ENCODE results near the gene PCNX2. TPM values are rescaled to one million over a fixed set of nuclear protein-coding genes. Genes with fewer than 3 reads are reported as not detected.

PCNX2 gene
- total and polyA plus RNA-seq, 2 donors (not counting 3 experiments of a cell fraction or from before 2014, with no cell fraction given) = 6.6 to 11.0 TPM

- no peak overlapping the region for H3K4me3 ChIP-seq (replicated peaks in 1 of 3; ENCODE audit: insufficient read depth in 1 of 3, low read depth in 1 of 3, low read length in 3 of 3)
- CTCF ChIA-PET = interaction anchor here (0.8 kb wide), 1 partner anchor 39 kb away, joined by 3 read pairs; no protein-coding TSS in a partner anchor
- H3K9me3 ChIP-seq (replicated peaks; ENCODE audit: control insufficient read depth, insufficient read depth, low read length) = no peaks in the 10 kb centered on the region
- H3K27ac ChIP-seq (ENCODE audit: insufficient read depth, low read depth, low read length) = no peak overlapping the region
- no peaks in the 10 kb centered on the region for H3K4me1 ChIP-seq (ENCODE audit: control insufficient read depth, extremely low read depth, insufficient read depth, low read length)
- POLR2A ChIA-PET = no interaction called here
- BruUV-seq (replicated peaks) = no TSS peak
- dilution Hi-C loops (cut with MboI; ENCODE audit: extremely low pct_ligation_motif_present, low sequenced_read_pairs) (no loop called here), intact Hi-C loops (cut with micrococcal nuclease) (no loop called here)
- FAIRE-seq (no peak), DNase-seq (ENCODE audit: low read depth, low spot score) (no peak)
- no peak overlapping the region for H3K9ac ChIP-seq (replicated peaks; ENCODE audit: extremely low read depth, insufficient read depth, low read length)
- no peak overlapping the region for H2AFZ ChIP-seq (ENCODE audit: low read depth, low read length)
- no peaks in the 10 kb centered on the region for H3K27me3 ChIP-seq (ENCODE audit: control insufficient read depth in 2 of 2, insufficient read depth in 2 of 2, low read length in 2 of 2)
- H3K9me1 ChIP-seq (replicated peaks; ENCODE audit: control insufficient read depth, extremely low read depth, insufficient read depth, low read length) = no peaks in the 10 kb centered on the region
- no peaks in the 10 kb centered on the region for H3K79me2 ChIP-seq (ENCODE audit: control insufficient read depth, insufficient read depth, low read length)
- H3K4me2 ChIP-seq (ENCODE audit: insufficient read depth, low read length) = no peak overlapping the region
- H4K20me1 ChIP-seq (replicated peaks; ENCODE audit: control insufficient read depth, extremely low read depth, insufficient read depth, low read length) = no peaks in the 10 kb centered on the region
- TF ChIP-seq MAX (IDR thresholded peaks at IDR 0.05; ENCODE audit: insufficient read depth, insufficient read length) = no peak
- no peak for TF ChIP-seq MYC (IDR thresholded peaks at IDR 0.05; ENCODE audit: low read depth, low read length)
- TF ChIP-seq EZH2 (IDR thresholded peaks at IDR 0.05; ENCODE audit: borderline replicate concordance, low read depth, low read length, severe bottlenecking) = no peak
- TF ChIP-seq, protein P1, sequence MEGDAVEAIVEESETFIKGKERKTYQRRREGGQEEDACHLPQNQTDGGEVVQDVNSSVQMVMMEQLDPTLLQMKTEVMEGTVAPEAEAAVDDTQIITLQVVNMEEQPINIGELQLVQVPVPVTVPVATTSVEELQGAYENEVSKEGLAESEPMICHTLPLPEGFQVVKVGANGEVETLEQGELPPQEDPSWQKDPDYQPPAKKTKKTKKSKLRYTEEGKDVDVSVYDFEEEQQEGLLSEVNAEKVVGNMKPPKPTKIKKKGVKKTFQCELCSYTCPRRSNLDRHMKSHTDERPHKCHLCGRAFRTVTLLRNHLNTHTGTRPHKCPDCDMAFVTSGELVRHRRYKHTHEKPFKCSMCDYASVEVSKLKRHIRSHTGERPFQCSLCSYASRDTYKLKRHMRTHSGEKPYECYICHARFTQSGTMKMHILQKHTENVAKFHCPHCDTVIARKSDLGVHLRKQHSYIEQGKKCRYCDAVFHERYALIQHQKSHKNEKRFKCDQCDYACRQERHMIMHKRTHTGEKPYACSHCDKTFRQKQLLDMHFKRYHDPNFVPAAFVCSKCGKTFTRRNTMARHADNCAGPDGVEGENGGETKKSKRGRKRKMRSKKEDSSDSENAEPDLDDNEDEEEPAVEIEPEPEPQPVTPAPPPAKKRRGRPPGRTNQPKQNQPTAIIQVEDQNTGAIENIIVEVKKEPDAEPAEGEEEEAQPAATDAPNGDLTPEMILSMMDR (IDR thresholded peaks at IDR 0.05; ENCODE audit: extremely low read depth in 1 of 2, insufficient read depth in 1 of 2, low read depth in 1 of 2, low read length in 2 of 2) = no peak
- no peak for TF ChIP-seq POLR2A (IDR thresholded peaks at IDR 0.05; ENCODE audit: low read depth, low read length)
- TF ChIP-seq FOS (IDR thresholded peaks at IDR 0.05; ENCODE audit: borderline replicate concordance, insufficient read depth, low read length) = no peak
- no peaks in the 10 kb centered on the region for H3K36me3 ChIP-seq (ENCODE audit: control insufficient read depth in 2 of 2, extremely low read depth in 1 of 2, insufficient read depth in 2 of 2, low read length in 2 of 2)
Observed at GRCh38 chr1:232991238-232991637, 304.3 kb downstream of the PCNX2 start.
